Chondrocyte (in vitro differentiated cells): ENCODE results near the gene PBX1. TPM values are rescaled to one million over a fixed set of nuclear protein-coding genes. Genes with fewer than 3 reads are reported as not detected.

ENCODE experiments used
- DNase-seq: peaks from one replicate; pipeline ENCODE4 v3.0.0; 2021; ENCODE audit warnings: mixed read lengths, low spot score
- H3K27ac Mint-ChIP-seq: one replicate; pipeline ENCODE4 v1.8.0; 2021; ENCODE audit warnings: mild to moderate bottlenecking, moderate library complexity, mixed read lengths; ENCODE audit not compliant: unreplicated experiment
- H3K27me3 Mint-ChIP-seq: 2 replicates; pipeline ENCODE4 v1.8.0; 2021; ENCODE audit warnings: low read depth, mixed read lengths
- H3K36me3 Mint-ChIP-seq: 2 replicates; pipeline ENCODE4 v1.8.0; 2021; ENCODE audit warnings: low read depth, mixed read lengths
- H3K4me1 Mint-ChIP-seq: 2 replicates; pipeline ENCODE4 v1.8.0; 2021; ENCODE audit warnings: low read depth, mild to moderate bottlenecking, mixed read lengths
- H3K4me3 Mint-ChIP-seq: one replicate; pipeline ENCODE4 v1.8.0; 2021; ENCODE audit warnings: mild to moderate bottlenecking, moderate library complexity, mixed read lengths; ENCODE audit not compliant: unreplicated experiment
- H3K9me3 Mint-ChIP-seq: 2 replicates; pipeline ENCODE4 v1.8.0; 2021; ENCODE audit warnings: low read depth, mixed read lengths
- CTCF ChIP-seq: fragments of 200-600 bp; sonication (generic); IDR thresholded peaks from 2 replicates; pipeline ENCODE4 v1.5.0; 2021; ENCODE audit warnings: antibody characterized with exemption, mild to moderate bottlenecking, moderate library complexity
- total RNA-seq: library from RNA; stranded (reverse); gene quantifications from 3 replicates; pipeline ENCODE4 v1.2.1, GENCODE V29; 2021

The PBX1 gene
- total RNA-seq, 1 donor from 2014 or later, result 23.0 TPM

GRCh38 chr1:164564378-164564777 is 5.4 kb downstream of the PBX1 start:
- DNase-seq, result no peak
- H3K36me3 Mint-ChIP-seq, result peaks cover 6% of the 10 kb centered on the region
- H3K9me3 Mint-ChIP-seq, result no peaks in the 10 kb centered on the region
- no peaks in the 10 kb centered on the region for H3K27me3 Mint-ChIP-seq
- no peak for TF ChIP-seq CTCF
- no peak overlapping the region for H3K4me3 Mint-ChIP-seq
- H3K27ac Mint-ChIP-seq, result no peak overlapping the region
- H3K4me1 Mint-ChIP-seq, result peaks cover 42% of the 10 kb centered on the region

DNA sequence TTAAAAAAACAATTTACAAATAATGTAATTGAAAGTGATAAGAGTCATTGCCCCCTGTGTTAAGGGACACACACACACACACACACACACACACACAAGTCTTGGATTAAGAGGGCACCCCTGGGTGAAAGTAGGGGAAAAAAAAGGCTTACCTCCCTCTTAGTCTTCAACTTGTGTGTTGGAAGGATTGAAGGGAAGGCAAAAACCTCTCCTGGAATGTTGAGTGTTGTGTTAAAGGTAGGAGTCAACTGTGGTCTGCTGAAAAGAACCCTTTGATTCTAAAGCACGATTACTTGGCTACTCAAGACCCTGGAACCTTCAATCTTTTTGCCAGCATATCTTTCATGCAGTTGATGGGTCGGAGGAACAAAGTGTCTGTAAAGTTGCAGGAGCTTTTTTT is 6.4 kb downstream of the PBX1 start:
- Mint-ChIP-seq H3K4me3 (no peak overlapping the region), H3K27ac (no peak overlapping the region), H3K4me1 (peaks cover 40% of the 10 kb centered on the region), H3K36me3 (peaks cover 9% of the 10 kb centered on the region), H3K27me3 (no peaks in the 10 kb centered on the region), H3K9me3 (no peaks in the 10 kb centered on the region)
- no peak for TF ChIP-seq CTCF
- no peak for DNase-seq

DNA sequence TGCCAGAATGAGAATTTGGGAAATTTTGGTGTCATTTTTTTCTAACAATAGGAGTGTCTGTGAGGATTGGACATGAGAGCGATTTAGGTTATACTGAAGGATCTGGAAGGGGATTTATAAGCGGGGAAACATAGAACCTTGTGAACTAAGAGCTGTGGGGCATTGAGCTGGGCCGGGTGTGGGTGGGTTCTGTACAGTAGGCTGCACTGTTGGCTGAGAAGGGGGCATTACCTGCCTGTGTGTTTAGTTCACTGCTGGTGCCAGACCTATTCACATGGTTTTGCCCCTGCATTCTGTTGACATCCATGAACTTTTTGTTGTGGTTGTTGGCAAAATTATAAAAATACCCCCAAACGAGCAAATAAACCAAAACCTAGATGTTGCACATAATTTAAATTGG is 8.8 kb downstream of the PBX1 start:
- H3K4me3 Mint-ChIP-seq, result no peak overlapping the region
- DNase-seq, result no peak
- peaks cover 15% of the 10 kb centered on the region for H3K36me3 Mint-ChIP-seq
- H3K9me3 Mint-ChIP-seq, result peaks cover 3% of the 10 kb centered on the region
- no peak overlapping the region for H3K27ac Mint-ChIP-seq
- no peaks in the 10 kb centered on the region for H3K27me3 Mint-ChIP-seq
- no peak for TF ChIP-seq CTCF
- peaks cover 16% of the 10 kb centered on the region for H3K4me1 Mint-ChIP-seq

DNA sequence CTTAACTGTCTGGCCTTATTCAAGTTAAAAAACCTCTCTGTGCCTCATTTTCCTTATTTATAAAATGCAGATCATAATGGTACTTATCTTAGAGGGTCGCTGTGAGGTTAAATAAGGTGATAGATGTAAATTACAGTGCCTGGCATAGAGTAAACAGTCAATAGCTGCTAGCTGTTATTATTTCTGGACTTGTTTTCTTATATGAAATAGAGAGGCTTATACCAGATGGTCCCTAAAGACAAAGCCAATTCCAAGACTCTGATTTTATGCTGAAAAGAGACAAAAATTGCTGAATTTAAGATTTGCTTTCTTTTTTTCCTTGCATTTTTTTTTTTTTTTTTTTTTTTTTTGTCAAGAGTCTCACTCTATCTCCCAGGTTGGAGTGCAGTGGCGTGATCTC is 10.3 kb downstream of the PBX1 start:
- Mint-ChIP-seq H3K4me1 (peaks cover 6% of the 10 kb centered on the region), H3K27ac (no peak overlapping the region), H3K36me3 (peaks cover 15% of the 10 kb centered on the region)

DNA sequence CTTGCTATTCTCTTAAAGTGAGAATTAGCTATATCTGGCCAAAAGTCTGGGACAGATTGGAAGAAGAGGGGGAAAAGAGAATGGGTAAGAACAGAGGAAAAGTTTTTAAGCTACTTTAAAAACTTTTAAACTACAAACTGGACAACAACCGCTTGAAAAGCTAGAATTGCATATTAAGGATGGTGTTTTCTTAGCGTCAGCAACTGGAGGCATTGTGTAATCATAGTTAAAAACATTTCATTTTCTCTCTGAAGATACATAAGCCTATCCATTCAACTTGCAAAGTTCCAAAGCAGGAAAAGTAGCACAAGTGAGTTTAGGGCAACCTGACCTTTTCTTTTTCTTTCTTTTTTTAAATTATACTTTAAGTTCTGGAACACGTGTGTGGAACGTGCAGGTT is 10.9 kb downstream of the PBX1 start:
- no peak for DNase-seq
- Mint-ChIP-seq H3K36me3 (peaks cover 15% of the 10 kb centered on the region), H3K27ac (no peak overlapping the region), H3K27me3 (no peaks in the 10 kb centered on the region), H3K4me1 (peaks cover 3% of the 10 kb centered on the region), H3K4me3 (no peak overlapping the region), H3K9me3 (peaks cover 3% of the 10 kb centered on the region)
- no peak for TF ChIP-seq CTCF

More for the DNA sequence above, 10.3 kb downstream of the PBX1 start:
- TF ChIP-seq CTCF, result no peak
- peaks cover 3% of the 10 kb centered on the region for H3K9me3 Mint-ChIP-seq
- H3K27me3 Mint-ChIP-seq, result no peaks in the 10 kb centered on the region
- H3K4me3 Mint-ChIP-seq, result no peak overlapping the region
- no peak for DNase-seq
